Prostate gland (tissue), 2 donors: ENCODE results near the gene LTBP2. TPM values are rescaled to one million over a fixed set of nuclear protein-coding genes. Genes with fewer than 3 reads are reported as not detected.

Source experiments
- DNase-seq: peaks from one replicate; pipeline ENCODE4 v3.0.0-alpha.2; 2019; ENCODE audit warnings: low spot score
- H3K27ac ChIP-seq, 2 donors: fragments of 200-600 bp; sonication (generic); 2 replicates each; pipeline ENCODE4 v1.5.1; 2017 to 2019
- H3K27me3 ChIP-seq: fragments of 200-600 bp; sonication (generic); replicated peaks from 2 replicates; pipeline ENCODE4 v1.5.1; 2019; ENCODE audit not compliant: insufficient read depth
- H3K36me3 ChIP-seq, 2 donors: fragments of 200-600 bp; sonication (generic); 1 replicate in 1 of 2; 2 replicates in 1 of 2; pipeline versions ENCODE4 v1.5.1 to v1.8.1; 2017 to 2019
- H3K4me1 ChIP-seq: fragments of 200-600 bp; sonication (generic); replicated peaks from 2 replicates; pipeline ENCODE4 v1.5.1; 2019
- H3K4me3 ChIP-seq, 2 donors: fragments of 200-600 bp; sonication (generic); 2 replicates each; pipeline ENCODE4 v1.5.1; 2017 to 2019
- H3K9me3 ChIP-seq: fragments of 200-600 bp; sonication (generic); 2 replicates; pipeline ENCODE4 v1.5.1; 2017
- CTCF ChIP-seq, 4 experiments: fragments of 200-600 bp in 2 of 4; fragments of 450-650 bp in 2 of 4; sonication (generic) in 2 of 4; IDR thresholded peaks; 1 replicate in 3 of 4; 2 replicates in 1 of 4; pipeline ENCODE4 v1.5.1; 2016 to 2019; ENCODE audit warnings: antibody characterized with exemption in 4 of 4, mild to moderate bottlenecking in 2 of 4, moderate library complexity in 2 of 4
- POLR2A ChIP-seq: fragments of 450-650 bp; IDR thresholded peaks from one replicate; pipeline ENCODE4 v1.6.1; 2016; ENCODE audit warnings: antibody characterized with exemption, mild to moderate bottlenecking
- POLR2AphosphoS5 ChIP-seq: sonication (generic); formaldehyde crosslinking; IDR thresholded peaks from one replicate; pipeline ENCODE4 v1.6.1; 2017; ENCODE audit warnings: antibody characterized with exemption
- WGBS: methylation state at CpG from one replicate; pipeline ENCODE4 v1.1.5; 2018; 5-methylcytosine and 5-hydroxymethylcytosine counted together
- intact Hi-C: fragments of 100-400 bp; cut with DNase I; formaldehyde crosslinking; loops from one replicate; pipeline ENCODE4 v1.14.2; 2022
- total RNA-seq, 2 donors: library from RNA; depleted of rRNA; stranded (reverse); fragments of >200 nt; gene quantifications; one replicate each; pipeline ENCODE4 v1.1.0, GENCODE V29; 2016

LTBP2 gene
- total RNA-seq, 2 donors from 2014 or later = 47.0 to 90.7 TPM

GRCh38 chr14:74550071-74550470, 62.0 kb downstream of the LTBP2 start:
- Histone ChIP-seq H3K27me3 (no peaks in the 10 kb centered on the region), H3K4me1 (no peaks in the 10 kb centered on the region)
- WGBS = 0% methylated on average over 1 of the region's 1 CpG

GRCh38 chr14:74549588-74549987, 62.4 kb downstream of the LTBP2 start:
- intact Hi-C loops = no loop called here
- Histone ChIP-seq H3K27ac (no peak overlapping the region), H3K9me3 (no peaks in the 10 kb centered on the region), H3K27me3 (no peaks in the 10 kb centered on the region), H3K4me1 (no peaks in the 10 kb centered on the region), H3K36me3 (no peaks in the 10 kb centered on the region), H3K4me3 (no peak overlapping the region)
- DNase-seq = peak; percentile 46
- 50% methylated on average over 1 of the region's 1 CpG for WGBS
- TF ChIP-seq POLR2AphosphoS5 = peak; percentile 16
- no peak for TF ChIP-seq POLR2A
- TF ChIP-seq CTCF (IDR thresholded peaks at IDR 0.05) = peak in 2 of 4 experiments; percentile 56 to 75

More at GRCh38 chr14:74550071-74550470, 62.0 kb downstream of the LTBP2 start:
- H3K36me3 ChIP-seq = no peaks in the 10 kb centered on the region
- H3K9me3 ChIP-seq = no peaks in the 10 kb centered on the region
- no peak overlapping the region for H3K4me3 ChIP-seq
- H3K27ac ChIP-seq = no peak overlapping the region
- DNase-seq = no peak
- intact Hi-C loops = no loop called here
- no peak for TF ChIP-seq POLR2A
- TF ChIP-seq POLR2AphosphoS5 = no peak
- no peak for TF ChIP-seq CTCF (IDR thresholded peaks at IDR 0.05)

- H3K4me3 ChIP-seq = no peak overlapping the region
- no peak overlapping the region for H3K27ac ChIP-seq
- H3K27me3 ChIP-seq = no peaks in the 10 kb centered on the region
- TF ChIP-seq POLR2A (no peak), POLR2AphosphoS5 (no peak), CTCF (IDR thresholded peaks at IDR 0.05) (no peak)
- intact Hi-C loops = no loop called here
- no peaks in the 10 kb centered on the region for H3K36me3 ChIP-seq
- H3K9me3 ChIP-seq = no peaks in the 10 kb centered on the region
- 79% methylated on average over 3 of the region's 3 CpGs for WGBS
- DNase-seq = no peak
- H3K4me1 ChIP-seq = no peaks in the 10 kb centered on the region
Measured at GRCh38 chr14:74548881-74549280, 63.2 kb downstream of the LTBP2 start.

- 86% methylated on average over 5 of the region's 5 CpGs for WGBS
- intact Hi-C loops = no loop called here
Measured at GRCh38 chr14:74547331-74547927, 64.6 kb downstream of the LTBP2 start.

More at GRCh38 chr14:74547331-74547927, 64.6 kb downstream of the LTBP2 start:
- H3K4me3 ChIP-seq = no peak overlapping the region
- H3K9me3 ChIP-seq = no peaks in the 10 kb centered on the region
- H3K4me1 ChIP-seq = no peaks in the 10 kb centered on the region
- H3K36me3 ChIP-seq = no peaks in the 10 kb centered on the region
- DNase-seq = no peak
- H3K27ac ChIP-seq = no peak overlapping the region
- H3K27me3 ChIP-seq = no peaks in the 10 kb centered on the region
- no peak for TF ChIP-seq CTCF (IDR thresholded peaks at IDR 0.05)
- no peak for TF ChIP-seq POLR2AphosphoS5
